Tibial nerve (tissue), 3 donors: ENCODE data around the gene NT5C2.

ENCODE experiments used
- POLR2A ChIP-seq, 2 donors: fragments of 450-650 bp; IDR thresholded peaks; one replicate each; pipeline ENCODE4 v1.6.1; 2017; ENCODE audit warnings: antibody characterized with exemption in 2 of 2, mild to moderate bottlenecking in 2 of 2, moderate library complexity in 2 of 2
- TF ChIP-seq, protein P1 (sequence below), 5 experiments: fragments of 200-600 bp in 3 of 5; fragments of 450-650 bp in 2 of 5; sonication (generic) in 3 of 5; IDR thresholded peaks; one replicate each; pipeline ENCODE4 v1.5.1; 2016 to 2019; ENCODE audit warnings: antibody characterized with exemption in 5 of 5, mild to moderate bottlenecking in 3 of 5, moderate library complexity in 2 of 5

GRCh38 chr10:103066141-103067098 is 126.7 kb downstream of the NT5C2 start:
- TF ChIP-seq, protein P1, sequence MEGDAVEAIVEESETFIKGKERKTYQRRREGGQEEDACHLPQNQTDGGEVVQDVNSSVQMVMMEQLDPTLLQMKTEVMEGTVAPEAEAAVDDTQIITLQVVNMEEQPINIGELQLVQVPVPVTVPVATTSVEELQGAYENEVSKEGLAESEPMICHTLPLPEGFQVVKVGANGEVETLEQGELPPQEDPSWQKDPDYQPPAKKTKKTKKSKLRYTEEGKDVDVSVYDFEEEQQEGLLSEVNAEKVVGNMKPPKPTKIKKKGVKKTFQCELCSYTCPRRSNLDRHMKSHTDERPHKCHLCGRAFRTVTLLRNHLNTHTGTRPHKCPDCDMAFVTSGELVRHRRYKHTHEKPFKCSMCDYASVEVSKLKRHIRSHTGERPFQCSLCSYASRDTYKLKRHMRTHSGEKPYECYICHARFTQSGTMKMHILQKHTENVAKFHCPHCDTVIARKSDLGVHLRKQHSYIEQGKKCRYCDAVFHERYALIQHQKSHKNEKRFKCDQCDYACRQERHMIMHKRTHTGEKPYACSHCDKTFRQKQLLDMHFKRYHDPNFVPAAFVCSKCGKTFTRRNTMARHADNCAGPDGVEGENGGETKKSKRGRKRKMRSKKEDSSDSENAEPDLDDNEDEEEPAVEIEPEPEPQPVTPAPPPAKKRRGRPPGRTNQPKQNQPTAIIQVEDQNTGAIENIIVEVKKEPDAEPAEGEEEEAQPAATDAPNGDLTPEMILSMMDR (IDR thresholded peaks at IDR 0.05): no peak
- TF ChIP-seq POLR2A (IDR thresholded peaks at IDR 0.05): no peak
